GM19467 (cell line): ENCODE data around the gene LSP1.

Source experiments
- ATAC-seq: cut with Tn5 transposase; IDR thresholded peaks from one replicate; pipeline ENCODE4 v1.9.1; 2021; ENCODE audit warnings: mild to moderate bottlenecking, moderate library complexity; ENCODE audit not compliant: unreplicated experiment

LSP1 gene

GRCh38 chr11:1836011-1836945 is 16.6 kb upstream of the LSP1 start:
- no peak for ATAC-seq

GRCh38 chr11:1837171-1838076 is 15.5 kb upstream of the LSP1 start:
- ATAC-seq: peak; percentile 61

- peak; percentile 1 for ATAC-seq
Observed at GRCh38 chr11:1838077-1838425, 14.8 kb upstream of the LSP1 start.

- ATAC-seq: no peak
Observed at GRCh38 chr11:1838426-1839144, 14.3 kb upstream of the LSP1 start, which contains the start of gene TNNI2. Gene TNNI2, plus strand, starts transcription at chr11:1838981. Its CDS starts 716 bp downstream, at chr11:1839697.

- ATAC-seq: no peak
Observed at GRCh38 chr11:1839204-1839923, 13.5 kb upstream of the LSP1 start.

- ATAC-seq: peak; percentile 55
Observed at GRCh38 chr11:1839924-1840779, 12.7 kb upstream of the LSP1 start.

GRCh38 chr11:1840780-1841480 is 12.0 kb upstream of the LSP1 start:
- ATAC-seq: no peak

- ATAC-seq: no peak
Observed at GRCh38 chr11:1841511-1842148, 11.3 kb upstream of the LSP1 start.

- no peak for ATAC-seq
Observed at GRCh38 chr11:1842149-1843097, 10.5 kb upstream of the LSP1 start.

GRCh38 chr11:1843098-1843473 is 9.8 kb upstream of the LSP1 start:
- no peak for ATAC-seq

GRCh38 chr11:1843796-1844195 is 9.1 kb upstream of the LSP1 start:
- ATAC-seq: no peak

- ATAC-seq: no peak
Observed at GRCh38 chr11:1844221-1845094, 8.4 kb upstream of the LSP1 start.

- no peak for ATAC-seq
Observed at GRCh38 chr11:1845095-1845429, 7.8 kb upstream of the LSP1 start.

GRCh38 chr11:1845561-1846452 is 7.1 kb upstream of the LSP1 start:
- no peak for ATAC-seq

- ATAC-seq: no peak
Observed at GRCh38 chr11:1846453-1846932, 6.4 kb upstream of the LSP1 start.
